ENCODE measurements around the gene FLG2.
"Not testable (repeated sequence)": the region's sequence is repeated elsewhere in the genome, so short reads cannot be mapped to it uniquely, and the experiment has no call there.

GRCh38 chr1:152308758-152309157 is 51.0 kb downstream of the FLG2 start:
- TF ChIP-seq CTCF (IDR thresholded peaks at IDR 0.05 in 2 of 3, conservative IDR thresholded peaks at IDR 0.05 in 1 of 3; ENCODE audit: control insufficient read depth in 2 of 3, extremely low read depth in 1 of 3, insufficient read depth in 1 of 3, low read depth in 3 of 3, low read length in 3 of 3); GABPA (IDR thresholded peaks at IDR 0.05; ENCODE audit: low read depth); ZBED1 (IDR thresholded peaks at IDR 0.05; ENCODE audit: borderline replicate concordance); POLR2A (IDR thresholded peaks at IDR 0.05; ENCODE audit: low read depth, low read length); POU2F2 (IDR thresholded peaks at IDR 0.05; ENCODE audit: borderline replicate concordance, low read depth, low read length); NR2C2 (IDR thresholded peaks at IDR 0.05; ENCODE audit: borderline replicate concordance, control insufficient read depth, insufficient read length, low read depth); ZSCAN29 (IDR thresholded peaks at IDR 0.05); EGR1 (IDR thresholded peaks at IDR 0.05; ENCODE audit: borderline replicate concordance in 1 of 2, low read depth in 2 of 2, low read length in 2 of 2): not testable (repeated sequence)
